ENCODE results near the gene MUSK. TPM values are rescaled to one million over a fixed set of nuclear protein-coding genes. Genes with fewer than 3 reads are reported as not detected.

MUSK gene
- total RNA-seq, 1 experiment from 2014 or later: not detected

DNA sequence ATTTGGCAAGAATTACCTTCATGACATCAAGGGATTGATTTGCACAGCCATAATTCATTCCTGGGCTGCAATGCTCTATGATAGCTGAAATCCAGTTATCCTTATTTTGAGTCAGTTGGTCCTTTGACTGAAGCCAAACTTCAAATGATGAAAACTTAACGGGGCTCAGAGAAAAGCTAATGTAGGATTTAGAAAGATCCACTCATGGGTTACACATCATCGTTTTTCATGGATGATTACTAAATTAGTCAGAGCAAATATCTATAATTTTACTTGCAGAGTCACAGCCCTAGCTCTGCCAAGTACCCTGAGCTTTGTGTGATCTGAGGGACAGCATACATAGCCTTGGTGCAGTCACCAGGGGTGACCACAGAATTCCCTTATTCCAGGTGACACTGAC lies 27.3 kb upstream of the MUSK start:
- peaks cover 9% of the 10 kb centered on the region for H3K9me3 Mint-ChIP-seq
- no peak for ATAC-seq
- no peak overlapping the region for H3K27ac Mint-ChIP-seq
- DNase-seq (ENCODE audit: low spot score): no peak
- no peak for TF ChIP-seq GABPB1 (CRISPR knock-in tag; IDR thresholded peaks at IDR 0.05)
- TF ChIP-seq ZNF671 (CRISPR knock-in tag; IDR thresholded peaks at IDR 0.05): no peak
- TF ChIP-seq, protein P1, sequence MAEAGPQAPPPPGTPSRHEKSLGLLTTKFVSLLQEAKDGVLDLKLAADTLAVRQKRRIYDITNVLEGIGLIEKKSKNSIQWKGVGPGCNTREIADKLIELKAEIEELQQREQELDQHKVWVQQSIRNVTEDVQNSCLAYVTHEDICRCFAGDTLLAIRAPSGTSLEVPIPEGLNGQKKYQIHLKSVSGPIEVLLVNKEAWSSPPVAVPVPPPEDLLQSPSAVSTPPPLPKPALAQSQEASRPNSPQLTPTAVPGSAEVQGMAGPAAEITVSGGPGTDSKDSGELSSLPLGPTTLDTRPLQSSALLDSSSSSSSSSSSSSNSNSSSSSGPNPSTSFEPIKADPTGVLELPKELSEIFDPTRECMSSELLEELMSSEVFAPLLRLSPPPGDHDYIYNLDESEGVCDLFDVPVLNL (CRISPR knock-in tag; IDR thresholded peaks at IDR 0.05; ENCODE audit: borderline replicate concordance, low read depth): no peak
- TF ChIP-seq, protein P2, sequence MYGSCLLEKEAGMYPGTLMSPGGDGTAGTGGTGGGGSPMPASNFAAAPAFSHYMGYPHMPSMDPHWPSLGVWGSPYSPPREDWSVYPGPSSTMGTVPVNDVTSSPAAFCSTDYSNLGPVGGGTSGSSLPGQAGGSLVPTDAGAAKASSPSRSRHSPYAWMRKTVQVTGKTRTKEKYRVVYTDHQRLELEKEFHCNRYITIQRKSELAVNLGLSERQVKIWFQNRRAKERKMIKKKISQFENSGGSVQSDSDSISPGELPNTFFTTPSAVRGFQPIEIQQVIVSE (CRISPR knock-in tag; IDR thresholded peaks at IDR 0.05; ENCODE audit: borderline replicate concordance): no peak
- TF ChIP-seq ZBTB21 (CRISPR knock-in tag; IDR thresholded peaks at IDR 0.05; ENCODE audit: borderline replicate concordance): no peak
- no peak for TF ChIP-seq TEAD4 (CRISPR knock-in tag; IDR thresholded peaks at IDR 0.05)
- TF ChIP-seq ZNF138 (CRISPR knock-in tag; conservative IDR thresholded peaks at IDR 0.05): no peak
- TF ChIP-seq ZNF396 (CRISPR knock-in tag; IDR thresholded peaks at IDR 0.05; ENCODE audit: borderline replicate concordance): no peak
- no peak for TF ChIP-seq ZNF423 (CRISPR knock-in tag; IDR thresholded peaks at IDR 0.05)
- TF ChIP-seq ZNF232 (CRISPR knock-in tag; IDR thresholded peaks at IDR 0.05): no peak
- TF ChIP-seq, protein P3, sequence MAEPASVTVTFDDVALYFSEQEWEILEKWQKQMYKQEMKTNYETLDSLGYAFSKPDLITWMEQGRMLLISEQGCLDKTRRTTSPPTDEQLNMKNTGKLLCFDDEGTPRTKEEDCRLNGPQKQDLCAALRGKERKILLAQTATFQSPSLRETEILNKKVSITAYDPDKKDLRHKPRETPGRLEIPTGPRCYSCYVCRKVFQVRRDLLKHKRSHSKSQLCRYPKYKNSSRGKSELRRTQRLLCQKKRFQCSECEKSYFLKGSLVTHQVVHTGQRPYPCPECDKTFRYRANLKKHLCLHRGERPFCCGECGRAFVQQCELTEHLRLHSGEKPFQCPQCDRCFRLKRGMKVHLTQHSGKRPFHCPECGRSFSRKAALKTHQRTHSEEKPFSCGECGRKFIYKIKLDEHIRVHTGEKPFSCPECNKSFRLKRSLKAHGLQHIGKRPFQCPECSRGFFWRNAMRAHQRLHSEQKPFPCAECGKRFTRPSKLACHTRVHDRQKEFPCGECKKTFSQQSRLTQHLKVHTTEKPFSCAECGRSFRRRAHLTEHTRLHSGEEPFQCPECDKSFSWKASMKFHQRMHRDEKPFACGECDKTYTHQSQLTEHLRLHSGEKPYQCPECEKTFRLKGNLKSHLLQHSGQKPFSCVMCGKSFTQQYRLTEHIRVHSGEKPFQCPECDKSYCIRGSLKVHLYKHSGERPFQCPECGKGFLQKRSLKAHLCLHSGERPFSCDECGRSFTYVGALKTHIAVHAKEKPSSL (CRISPR knock-in tag; conservative IDR thresholded peaks at IDR 0.05): no peak
- TF ChIP-seq, protein P4, sequence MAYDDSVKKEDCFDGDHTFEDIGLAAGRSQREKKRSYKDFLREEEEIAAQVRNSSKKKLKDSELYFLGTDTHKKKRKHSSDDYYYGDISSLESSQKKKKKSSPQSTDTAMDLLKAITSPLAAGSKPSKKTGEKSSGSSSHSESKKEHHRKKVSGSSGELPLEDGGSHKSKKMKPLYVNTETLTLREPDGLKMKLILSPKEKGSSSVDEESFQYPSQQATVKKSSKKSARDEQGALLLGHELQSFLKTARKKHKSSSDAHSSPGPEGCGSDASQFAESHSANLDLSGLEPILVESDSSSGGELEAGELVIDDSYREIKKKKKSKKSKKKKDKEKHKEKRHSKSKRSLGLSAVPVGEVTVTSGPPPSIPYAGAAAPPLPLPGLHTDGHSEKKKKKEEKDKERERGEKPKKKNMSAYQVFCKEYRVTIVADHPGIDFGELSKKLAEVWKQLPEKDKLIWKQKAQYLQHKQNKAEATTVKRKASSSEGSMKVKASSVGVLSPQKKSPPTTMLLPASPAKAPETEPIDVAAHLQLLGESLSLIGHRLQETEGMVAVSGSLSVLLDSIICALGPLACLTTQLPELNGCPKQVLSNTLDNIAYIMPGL (CRISPR knock-in tag; IDR thresholded peaks at IDR 0.05): no peak
- TF ChIP-seq, protein P5, sequence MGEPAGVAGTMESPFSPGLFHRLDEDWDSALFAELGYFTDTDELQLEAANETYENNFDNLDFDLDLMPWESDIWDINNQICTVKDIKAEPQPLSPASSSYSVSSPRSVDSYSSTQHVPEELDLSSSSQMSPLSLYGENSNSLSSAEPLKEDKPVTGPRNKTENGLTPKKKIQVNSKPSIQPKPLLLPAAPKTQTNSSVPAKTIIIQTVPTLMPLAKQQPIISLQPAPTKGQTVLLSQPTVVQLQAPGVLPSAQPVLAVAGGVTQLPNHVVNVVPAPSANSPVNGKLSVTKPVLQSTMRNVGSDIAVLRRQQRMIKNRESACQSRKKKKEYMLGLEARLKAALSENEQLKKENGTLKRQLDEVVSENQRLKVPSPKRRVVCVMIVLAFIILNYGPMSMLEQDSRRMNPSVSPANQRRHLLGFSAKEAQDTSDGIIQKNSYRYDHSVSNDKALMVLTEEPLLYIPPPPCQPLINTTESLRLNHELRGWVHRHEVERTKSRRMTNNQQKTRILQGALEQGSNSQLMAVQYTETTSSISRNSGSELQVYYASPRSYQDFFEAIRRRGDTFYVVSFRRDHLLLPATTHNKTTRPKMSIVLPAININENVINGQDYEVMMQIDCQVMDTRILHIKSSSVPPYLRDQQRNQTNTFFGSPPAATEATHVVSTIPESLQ (CRISPR knock-in tag; IDR thresholded peaks at IDR 0.05): no peak
- TF ChIP-seq FOXK1 (CRISPR knock-in tag; IDR thresholded peaks at IDR 0.05): no peak
- no peak for TF ChIP-seq OVOL2 (CRISPR knock-in tag; IDR thresholded peaks at IDR 0.05; ENCODE audit: borderline replicate concordance)
- no peak for TF ChIP-seq ZNF263 (CRISPR knock-in tag; IDR thresholded peaks at IDR 0.05; ENCODE audit: low read depth)
- TF ChIP-seq, protein P6, sequence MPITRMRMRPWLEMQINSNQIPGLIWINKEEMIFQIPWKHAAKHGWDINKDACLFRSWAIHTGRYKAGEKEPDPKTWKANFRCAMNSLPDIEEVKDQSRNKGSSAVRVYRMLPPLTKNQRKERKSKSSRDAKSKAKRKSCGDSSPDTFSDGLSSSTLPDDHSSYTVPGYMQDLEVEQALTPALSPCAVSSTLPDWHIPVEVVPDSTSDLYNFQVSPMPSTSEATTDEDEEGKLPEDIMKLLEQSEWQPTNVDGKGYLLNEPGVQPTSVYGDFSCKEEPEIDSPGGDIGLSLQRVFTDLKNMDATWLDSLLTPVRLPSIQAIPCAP (CRISPR knock-in tag; IDR thresholded peaks at IDR 0.05): no peak
- no peak for TF ChIP-seq NFATC4 (CRISPR knock-in tag; IDR thresholded peaks at IDR 0.05)
- TF ChIP-seq, protein P7, sequence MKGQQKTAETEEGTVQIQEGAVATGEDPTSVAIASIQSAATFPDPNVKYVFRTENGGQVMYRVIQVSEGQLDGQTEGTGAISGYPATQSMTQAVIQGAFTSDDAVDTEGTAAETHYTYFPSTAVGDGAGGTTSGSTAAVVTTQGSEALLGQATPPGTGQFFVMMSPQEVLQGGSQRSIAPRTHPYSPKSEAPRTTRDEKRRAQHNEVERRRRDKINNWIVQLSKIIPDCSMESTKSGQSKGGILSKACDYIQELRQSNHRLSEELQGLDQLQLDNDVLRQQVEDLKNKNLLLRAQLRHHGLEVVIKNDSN (CRISPR knock-in tag; IDR thresholded peaks at IDR 0.05): no peak
- no peak for TF ChIP-seq ESRRA (CRISPR knock-in tag; IDR thresholded peaks at IDR 0.05; ENCODE audit: borderline replicate concordance)
- ChIA-PET CTCF (no interaction called here), POLR2A (no interaction called here)
- no peak overlapping the region for H3K4me3 Mint-ChIP-seq
- H3K27me3 Mint-ChIP-seq (ENCODE audit: low read depth): no peaks in the 10 kb centered on the region
- no peaks in the 10 kb centered on the region for H3K4me1 Mint-ChIP-seq
- H3K36me3 Mint-ChIP-seq: peaks cover 5% of the 10 kb centered on the region
